H1 (cell line): ENCODE data around the gene MPRIP. TPM values are rescaled to one million over a fixed set of nuclear protein-coding genes. Genes with fewer than 3 reads are reported as not detected.

Experiments used
- CTCF ChIA-PET: fragments of 300-600 bp; sonication (Branson Sonifier 250); formaldehyde crosslinking; loops from one replicate; lab custom pipeline; 2021; ENCODE audit not compliant: partially characterized antibody; lab: Charles Lee
- POLR2A ChIA-PET: fragments of 300-600 bp; sonication (Branson Sonifier 250); formaldehyde crosslinking; loops from one replicate; lab custom pipeline; 2021; ENCODE audit warnings: inconsistent platforms; ENCODE audit not compliant: partially characterized antibody; lab: Charles Lee
- DNase-seq, 2 experiments: peaks; one replicate each; pipeline versions ENCODE4 v3.0.0 to v3.0.0-alpha.2; 2010 to 2022; ENCODE audit warnings: low spot score in 2 of 2, low read depth in 1 of 2, mixed read lengths in 1 of 2
- FAIRE-seq: peaks from 2 replicates; lab custom pipeline; 2011; peaks lifted over from hg19 to GRCh38; lab: Jason Lieb, UNC
- H2AFZ ChIP-seq: 2 replicates; pipeline ENCODE4 v1.8.1; 2012; ENCODE audit warnings: low read length, inconsistent platforms
- H2AK5ac ChIP-seq: 2 replicates; pipeline ENCODE4 v1.6.1; 2013; ENCODE audit warnings: low read depth, low read length
- H2BK120ac ChIP-seq: replicated peaks from 2 replicates; pipeline ENCODE3; 2013; ENCODE audit warnings: low read depth, low read length, inconsistent platforms
- H2BK12ac ChIP-seq: 2 replicates; pipeline ENCODE4 v1.6.1; 2013; ENCODE audit warnings: low read depth, low read length
- H2BK15ac ChIP-seq: 2 replicates; pipeline ENCODE4 v1.6.1; 2013; ENCODE audit warnings: low read length
- H2BK20ac ChIP-seq: 2 replicates; pipeline ENCODE4 v1.6.1; 2013; ENCODE audit warnings: low read length
- H2BK5ac ChIP-seq: 2 replicates; pipeline ENCODE4 v1.6.1; 2013; ENCODE audit warnings: low read depth, low read length
- H3K14ac ChIP-seq: 2 replicates; pipeline ENCODE4 v1.6.1; 2013; ENCODE audit warnings: inconsistent platforms; ENCODE audit not compliant: insufficient read length
- H3K18ac ChIP-seq: 2 replicates; pipeline ENCODE4 v1.6.1; 2013; ENCODE audit warnings: low read length; ENCODE audit errors: extremely low read depth
- H3K23ac ChIP-seq: 2 replicates; pipeline ENCODE4 v1.6.1; 2013; ENCODE audit warnings: inconsistent platforms; ENCODE audit not compliant: insufficient read length
- H3K23me2 ChIP-seq: 2 replicates; pipeline ENCODE4 v1.6.1; 2013; ENCODE audit warnings: low read depth, low read length
- H3K27ac ChIP-seq: 2 replicates; pipeline ENCODE4 v1.6.1; 2011; ENCODE audit warnings: low read depth, low read length, inconsistent platforms
- H3K27me3 ChIP-seq, 4 experiments: replicated peaks in 1 of 4; 1 replicate in 1 of 4; 2 replicates in 3 of 4; pipeline versions ENCODE4 v1.6.1 to v1.8.1; 2011 to 2013; ENCODE audit warnings: low read length in 3 of 4, mild to moderate bottlenecking in 3 of 4, inconsistent platforms in 2 of 4, mixed read lengths in 2 of 4, moderate library complexity in 1 of 4; ENCODE audit not compliant: control insufficient read depth in 3 of 4, insufficient read depth in 3 of 4; ENCODE audit errors: extremely low read depth in 1 of 4
- H3K36me3 ChIP-seq, 4 experiments: 2 replicates each; pipeline versions ENCODE4 v1.6.1 to v1.8.1; 2011 to 2013; ENCODE audit warnings: mild to moderate bottlenecking in 4 of 4, low read length in 3 of 4, moderate library complexity in 2 of 4, control low read depth in 1 of 4, inconsistent platforms in 1 of 4; ENCODE audit not compliant: insufficient read depth in 4 of 4, control insufficient read depth in 2 of 4
- H3K4ac ChIP-seq: replicated peaks from 2 replicates; pipeline ENCODE3; 2013; ENCODE audit warnings: low read length, low read depth, mixed read lengths, inconsistent platforms; ENCODE audit not compliant: insufficient read length
- H3K4me1 ChIP-seq, 4 experiments: replicated peaks in 1 of 4; 1 replicate in 1 of 4; 2 replicates in 3 of 4; pipeline versions ENCODE4 v1.6.1 to v1.8.1; 2011 to 2013; ENCODE audit warnings: low read length in 3 of 4, inconsistent platforms in 2 of 4, mixed read lengths in 1 of 4; ENCODE audit not compliant: insufficient read depth in 4 of 4, control insufficient read depth in 3 of 4
- H3K4me2 ChIP-seq, 2 experiments: 2 replicates each; pipeline versions ENCODE4 v1.6.1 to v1.8.1; 2011 to 2013; ENCODE audit warnings: low read depth in 2 of 2, low read length in 2 of 2, control low read depth in 1 of 2, inconsistent platforms in 1 of 2, mild to moderate bottlenecking in 1 of 2; ENCODE audit not compliant: insufficient read depth in 1 of 2
- H3K4me3 ChIP-seq, 4 experiments: fragments of 200-600, 300-600 bp in 1 of 4; sonication (generic), shearing (Covaris generic), sonication (Bioruptor Twin) in 1 of 4; 2 replicates each; pipeline versions ENCODE4 v1.5.1 to v1.8.1; 2011 to 2016; ENCODE audit warnings: low read length in 4 of 4, low read depth in 3 of 4, control low read depth in 2 of 4, inconsistent platforms in 2 of 4, mild to moderate bottlenecking in 2 of 4, mixed read lengths in 1 of 4, moderate library complexity in 1 of 4; ENCODE audit not compliant: insufficient read depth in 2 of 4; ENCODE audit errors: extremely low read depth in 1 of 4
- H3K56ac ChIP-seq: replicated peaks from 2 replicates; pipeline ENCODE3; 2013; ENCODE audit warnings: low read depth, mild to moderate bottlenecking, mixed read lengths, low read length, inconsistent platforms; ENCODE audit not compliant: insufficient read length
- H3K79me1 ChIP-seq: 2 replicates; pipeline ENCODE4 v1.6.1; 2013; ENCODE audit warnings: low read depth, low read length, control low read depth
- H3K79me2 ChIP-seq, 2 experiments: 2 replicates each; pipeline versions ENCODE4 v1.6.1 to v1.8.1; 2012 to 2013; ENCODE audit warnings: low read length in 2 of 2, mild to moderate bottlenecking in 2 of 2, inconsistent platforms in 1 of 2; ENCODE audit not compliant: insufficient read depth in 2 of 2, control insufficient read depth in 1 of 2
- H3K9ac ChIP-seq, 4 experiments: replicated peaks in 1 of 4; 1 replicate in 1 of 4; 2 replicates in 3 of 4; pipeline versions ENCODE4 v1.6.1 to v1.8.1; 2011 to 2013; ENCODE audit warnings: low read depth in 3 of 4, low read length in 3 of 4, control low read depth in 2 of 4, mild to moderate bottlenecking in 2 of 4, moderate library complexity in 2 of 4, inconsistent platforms in 1 of 4; ENCODE audit errors: extremely low read depth in 1 of 4
- H3K9me3 ChIP-seq, 2 experiments: 2 replicates each; pipeline versions ENCODE4 v1.6.1 to v1.8.1; 2012 to 2013; ENCODE audit warnings: mild to moderate bottlenecking in 2 of 2, moderate library complexity in 2 of 2, control low read depth in 1 of 2, inconsistent platforms in 1 of 2, low read depth in 1 of 2, low read length in 1 of 2, mixed read lengths in 1 of 2; ENCODE audit not compliant: insufficient read depth in 2 of 2
- H4K20me1 ChIP-seq, 2 experiments: replicated peaks in 1 of 2; 2 replicates each; pipeline versions ENCODE3 to v1.8.1; 2011 to 2013; ENCODE audit warnings: inconsistent platforms in 2 of 2, low read length in 2 of 2, mild to moderate bottlenecking in 1 of 2; ENCODE audit not compliant: insufficient read depth in 2 of 2, control insufficient read depth in 1 of 2
- H4K5ac ChIP-seq: 2 replicates; pipeline ENCODE4 v1.6.1; 2013; ENCODE audit warnings: low read length, low read depth, mixed read lengths, inconsistent platforms; ENCODE audit not compliant: insufficient read length
- H4K8ac ChIP-seq: 2 replicates; pipeline ENCODE4 v1.8.0; 2013; ENCODE audit warnings: mild to moderate bottlenecking, moderate library complexity, low read length, inconsistent platforms; ENCODE audit not compliant: insufficient read depth; ENCODE audit errors: extremely low read depth
- H4K91ac ChIP-seq: replicated peaks from 2 replicates; pipeline ENCODE3; 2013; ENCODE audit warnings: low read length, mixed read lengths, inconsistent platforms; ENCODE audit not compliant: insufficient read length
- ASH2L ChIP-seq: fragments of 200-600, 300-600 bp; sonication (generic); IDR thresholded peaks from one replicate; pipeline ENCODE4 v1.7.1; 2017; ENCODE audit warnings: low read length
- CREB1 ChIP-seq: IDR thresholded peaks from 2 replicates; pipeline ENCODE4 v1.6.1; 2012; ENCODE audit warnings: inconsistent platforms
- CTCF ChIP-seq, 3 experiments: IDR thresholded peaks; 1 replicate in 2 of 3; 2 replicates in 1 of 3; pipeline versions ENCODE4 v1.5.1 to v1.6.1; 2011; ENCODE audit warnings: low read length in 3 of 3, mild to moderate bottlenecking in 3 of 3, inconsistent platforms in 2 of 3, low read depth in 1 of 3, moderate library complexity in 1 of 3; ENCODE audit not compliant: insufficient read depth in 1 of 3; ENCODE audit errors: control extremely low read depth in 1 of 3
- HDAC2 ChIP-seq, 2 experiments: fragments of 300-600 bp in 1 of 2; sonication (generic) in 1 of 2; IDR thresholded peaks; 2 replicates each; pipeline ENCODE4 v1.6.1; 2011 to 2012; ENCODE audit warnings: low read depth in 2 of 2, low read length in 2 of 2, mild to moderate bottlenecking in 2 of 2, moderate library complexity in 2 of 2, borderline replicate concordance in 1 of 2, inconsistent platforms in 1 of 2
- JUND ChIP-seq: IDR thresholded peaks from 2 replicates; pipeline ENCODE4 v1.6.1; 2011; ENCODE audit warnings: mild to moderate bottlenecking, improper control_type of control experiment, low read length
- KDM5A ChIP-seq: fragments of 200-600 bp; IDR thresholded peaks from 2 replicates; pipeline ENCODE4 v1.7.1; 2012; ENCODE audit warnings: mild to moderate bottlenecking, low read length, inconsistent platforms, mixed read lengths
- POLR2AphosphoS5 ChIP-seq: IDR thresholded peaks from 2 replicates; pipeline ENCODE4 v1.6.1; 2011; ENCODE audit warnings: low read depth, low read length
- RNF2 ChIP-seq: fragments of 200-900, 300-1000 bp; sonication (generic); IDR thresholded peaks from 2 replicates; pipeline ENCODE4 v1.7.1; 2016; ENCODE audit warnings: borderline replicate concordance, low read depth, mild to moderate bottlenecking, antibody characterized with exemption, low read length; ENCODE audit not compliant: poor library complexity, severe bottlenecking; ENCODE audit errors: missing control alignments
- RXRA ChIP-seq: IDR thresholded peaks from 2 replicates; pipeline ENCODE4 v1.6.1; 2011; ENCODE audit warnings: low read depth, mild to moderate bottlenecking, low read length, moderate library complexity; ENCODE audit not compliant: insufficient read depth
- TAF7 ChIP-seq: optimal IDR thresholded peaks from 2 replicates; pipeline ENCODE3; 2011; ENCODE audit warnings: low read depth, mild to moderate bottlenecking, inconsistent platforms, low read length, moderate library complexity, borderline replicate concordance
- TEAD4 ChIP-seq: IDR thresholded peaks from 2 replicates; pipeline ENCODE4 v1.6.1; 2012; ENCODE audit warnings: low read depth, low read length, inconsistent platforms, mixed read lengths
- WGBS, 2 experiments: shearing (Covaris generic) in 1 of 2; methylation state at CpG; one replicate each; pipeline versions ENCODE4 v1.1.6 to v1.1.7; 2013 to 2015; ENCODE audit warnings: low lambda C conversion rate in 2 of 2, mixed read lengths in 2 of 2, inconsistent platforms in 1 of 2, low coverage in 1 of 2, missing lambda C conversion rate in 1 of 2; ENCODE audit not compliant: insufficient replicate concordance in 2 of 2, insufficient coverage in 1 of 2, insufficient read length in 1 of 2; ENCODE audit errors: extremely low coverage in 1 of 2, missing lambda C conversion rate in 1 of 2; 5-methylcytosine and 5-hydroxymethylcytosine counted together
- polyA plus RNA-seq, 7 experiments: library from polyadenylated mRNA; depleted of rRNA in 3 of 7; stranded (reverse) in 5 of 7; unstranded in 2 of 7; fragments of >200 nt in 5 of 7; fragments of 200-250 nt in 2 of 7; gene quantifications; 1 replicate in 5 of 7; 2 replicates in 1 of 7; 4 replicates in 1 of 7; pipeline versions ENCODE4 v1.2.1 to v1.2.3, GENCODE V29; 2011 to 2013; ENCODE audit warnings: missing spikeins in 2 of 7, mixed read lengths in 2 of 7
- total RNA-seq: library from RNA; stranded (reverse); fragmentation: NEBNext Ultra II Directional; extraction: Animal tissue kit (Norgen Biotek cat#: 25700); gene quantifications from 2 replicates; pipeline ENCODE4 v1.2.1, GENCODE V29; 2021

Gene MPRIP
- total and polyA plus RNA-seq, 2 of the 8 experiments (the other 6 are each of a cell fraction or from before 2014, with no cell fraction given) = 48.6 to 146 TPM

- Histone ChIP-seq H2BK20ac (no peak overlapping the region), H3K79me1 (no peaks in the 10 kb centered on the region; the same call in 1 of the 2 replicates), H3K56ac (no peak overlapping the region), H3K4me2 (no peak overlapping the region), H2BK120ac (no peak overlapping the region), H3K79me2 (no peaks in the 10 kb centered on the region; a peak in 1 of 4 replicates), H3K23me2 (no peaks in the 10 kb centered on the region), H2AFZ (no peak overlapping the region), H3K27me3 (no peaks in the 10 kb centered on the region; a peak in 1 of 7 replicates), H3K4me3 (no peak overlapping the region), H3K4ac (no peak overlapping the region), H2BK5ac (no peak overlapping the region), H4K5ac (no peak overlapping the region), H2BK15ac (no peak overlapping the region), H3K9ac (no peak overlapping the region; a peak in 1 of 7 replicates), H4K20me1 (peaks cover 6 to 9% of the 10 kb centered on the region in 2 experiments), H4K8ac (no peak overlapping the region), H3K14ac (no peak overlapping the region), H3K9me3 (no peaks in the 10 kb centered on the region), H3K36me3 (peaks cover 20 to 90% (median 61%) of the 10 kb centered on the region in 4 experiments), H4K91ac (no peak overlapping the region), H3K27ac (no peak overlapping the region), H3K23ac (no peak overlapping the region), H3K18ac (no peak overlapping the region), H2AK5ac (no peak overlapping the region), H2BK12ac (no peak overlapping the region), H3K4me1 (no peaks in the 10 kb centered on the region; a peak in 1 of 7 replicates)
- POLR2A ChIA-PET = interaction anchor here (1.2 to 3.1 kb wide), 2 partner anchors 12 to 59 kb away, joined by 3 to 12 read pairs; no protein-coding TSS in a partner anchor
- CTCF ChIA-PET = interaction anchor here (1.1 to 1.5 kb wide), 3 partner anchors 8 to 79 kb away, joined by 3 to 5 read pairs (median 4); no protein-coding TSS in a partner anchor
- DNase-seq (no peak), FAIRE-seq (no peak)
- WGBS, 2 experiments = 97% methylated on average over 22 of the region's 22 CpGs; no CpG with 5 or more reads in 1 of the 2 experiments
- TF ChIP-seq JUND (no peak), ASH2L (no peak), KDM5A (no peak), POLR2AphosphoS5 (no peak), RNF2 (no peak), CREB1 (no peak), CTCF (IDR thresholded peaks at IDR 0.05; ENCODE audit: control extremely low read depth in 1 of 3, insufficient read depth in 1 of 3, low read depth in 1 of 3, low read length in 3 of 3) (no peak), TAF7 (no peak), HDAC2 (IDR thresholded peaks at IDR 0.05; ENCODE audit: borderline replicate concordance in 1 of 2, low read depth in 2 of 2, low read length in 2 of 2) (no peak), TEAD4 (no peak), RXRA (no peak)
Observed at GRCh38 chr17:17221329-17221728, 179.1 kb downstream of the MPRIP start.
